AG08395 (cell line): ENCODE measurements around the gene RELN.
"Not testable (repeated sequence)": the region's sequence is repeated elsewhere in the genome, so short reads cannot be mapped to it uniquely, and the experiment has no call there.

ENCODE experiments used
- DNase-seq: peaks from one replicate; pipeline ENCODE4 v3.0.0; 2012; ENCODE audit warnings: mixed read lengths, low spot score

RELN gene

GRCh38 chr7:103784646-103785286 is 204.7 kb downstream of the RELN start:
- DNase-seq = no peak

GRCh38 chr7:103781409-103781808 is 208.0 kb downstream of the RELN start:
- no peak for DNase-seq

DNA sequence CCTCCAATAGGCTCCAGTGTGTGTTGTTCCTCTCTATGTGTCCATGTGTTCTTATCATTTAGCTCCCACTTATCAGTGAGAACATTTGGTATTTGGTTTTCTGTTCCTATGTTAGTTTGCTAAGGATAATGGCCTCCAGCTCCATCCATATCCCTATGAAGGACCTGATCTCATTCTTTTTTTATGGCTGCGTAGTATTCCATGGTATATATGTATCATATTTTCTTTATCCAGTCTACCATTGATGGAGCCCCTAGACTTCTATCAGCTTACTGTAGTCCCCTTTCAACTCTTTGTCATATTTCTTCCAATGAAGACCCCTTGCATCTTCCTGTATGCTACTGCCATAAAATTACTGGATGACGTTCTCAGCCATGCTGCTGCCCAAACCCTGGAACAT is 208.9 kb downstream of the RELN start:
- not testable (repeated sequence) for DNase-seq

DNA sequence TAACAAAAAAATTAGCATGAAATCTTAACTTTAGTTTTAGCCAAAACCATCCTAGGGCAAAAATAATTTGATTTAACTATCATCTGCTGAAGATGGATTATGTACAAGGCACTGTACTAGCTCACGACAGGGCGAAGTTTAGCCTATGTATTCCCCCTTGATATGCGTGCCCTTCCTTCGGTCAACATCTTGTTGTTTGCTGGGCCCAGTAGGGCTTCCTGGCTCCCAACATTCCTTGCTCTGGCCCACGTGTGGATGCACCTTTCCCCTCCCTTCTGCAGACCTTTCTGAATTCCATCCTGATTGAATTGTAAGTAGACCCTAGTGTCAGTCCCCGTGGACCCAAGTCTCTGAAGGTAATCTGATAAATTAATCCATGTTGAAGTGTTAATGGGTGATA is 212.0 kb downstream of the RELN start:
- no peak for DNase-seq

DNA sequence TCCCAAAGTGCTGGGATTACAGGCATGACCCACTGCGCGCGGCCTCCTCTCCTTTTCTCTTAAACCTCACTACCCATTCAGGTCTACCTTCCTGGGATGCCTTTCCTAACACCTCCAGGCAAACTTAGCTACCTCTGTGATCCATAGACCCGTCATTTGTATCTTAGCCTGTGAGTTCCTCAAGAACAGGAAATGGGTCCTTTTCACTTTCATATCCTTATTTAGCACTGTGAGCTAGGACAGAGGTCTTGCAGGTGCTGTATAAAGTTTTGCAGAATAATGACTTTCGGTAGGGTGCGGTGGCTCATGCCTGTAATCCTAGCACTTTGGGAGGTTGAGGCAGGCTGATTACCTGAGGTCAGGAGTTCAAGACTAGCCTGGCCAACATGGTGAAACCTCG is 215.7 kb downstream of the RELN start:
- DNase-seq = no peak

GRCh38 chr7:103772171-103772773 is 217.2 kb downstream of the RELN start:
- DNase-seq = no peak

DNA sequence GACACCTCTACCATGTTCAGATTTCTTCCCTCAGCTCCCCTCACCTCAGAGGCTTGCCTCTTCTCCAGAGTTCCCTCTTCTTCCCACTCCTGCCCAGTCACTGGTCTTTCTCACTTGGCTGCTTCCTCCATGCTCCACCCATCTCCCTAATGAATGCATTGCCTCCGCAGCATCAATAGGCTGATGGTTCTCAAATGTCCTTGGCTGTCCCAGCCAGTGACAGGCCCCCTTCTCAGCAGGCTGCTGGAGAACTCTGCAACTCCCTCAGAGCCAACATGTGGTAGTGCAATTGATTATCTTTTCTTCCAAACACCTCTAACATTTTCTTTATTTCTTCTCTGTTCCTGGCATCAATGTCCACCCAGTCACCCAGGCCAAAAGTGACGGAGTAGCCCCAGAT is 218.2 kb downstream of the RELN start:
- DNase-seq = no peak

GRCh38 chr7:103766660-103767059 is 222.8 kb downstream of the RELN start:
- no peak for DNase-seq

DNA sequence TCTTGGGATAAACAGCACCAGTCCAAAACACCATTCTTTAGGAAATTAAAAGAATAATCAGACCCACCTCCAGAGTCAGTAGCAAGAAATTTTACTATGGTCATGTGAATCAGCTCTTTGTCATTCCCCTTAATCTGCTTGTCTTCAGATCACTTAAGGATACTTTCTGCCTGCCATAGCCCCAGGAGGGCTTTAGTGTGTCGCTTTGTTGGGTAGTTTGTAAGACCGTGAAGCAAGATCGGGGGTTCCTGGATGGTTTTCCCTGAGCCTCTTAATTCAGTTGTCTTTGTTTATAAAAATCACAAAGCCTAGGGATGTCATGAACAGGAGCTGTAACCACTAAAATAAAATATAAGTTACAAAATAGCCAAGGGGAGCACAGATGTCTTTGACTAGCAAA is 223.6 kb downstream of the RELN start:
- DNase-seq = no peak

DNA sequence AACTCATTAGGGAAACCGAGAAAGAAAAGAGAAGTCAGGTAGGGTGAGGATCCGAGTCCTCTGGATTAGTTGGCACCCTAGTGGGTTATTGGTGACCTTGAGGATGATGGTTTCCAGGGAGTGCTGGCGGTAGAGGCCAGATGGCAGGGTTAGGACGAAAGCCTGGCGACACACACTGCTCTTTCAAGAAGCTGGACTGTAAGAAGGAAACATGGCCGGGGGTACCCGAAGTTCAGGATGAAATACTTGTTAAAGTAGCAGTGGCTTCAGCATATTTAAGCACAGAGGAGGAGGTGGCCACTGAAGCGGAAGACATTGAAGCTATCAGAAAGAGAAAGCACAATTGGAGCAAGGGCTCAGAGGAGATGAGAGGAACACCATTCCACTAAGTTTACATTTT is 224.6 kb downstream of the RELN start:
- no peak for DNase-seq

GRCh38 chr7:103762877-103763276 is 226.6 kb downstream of the RELN start:
- DNase-seq = no peak

DNA sequence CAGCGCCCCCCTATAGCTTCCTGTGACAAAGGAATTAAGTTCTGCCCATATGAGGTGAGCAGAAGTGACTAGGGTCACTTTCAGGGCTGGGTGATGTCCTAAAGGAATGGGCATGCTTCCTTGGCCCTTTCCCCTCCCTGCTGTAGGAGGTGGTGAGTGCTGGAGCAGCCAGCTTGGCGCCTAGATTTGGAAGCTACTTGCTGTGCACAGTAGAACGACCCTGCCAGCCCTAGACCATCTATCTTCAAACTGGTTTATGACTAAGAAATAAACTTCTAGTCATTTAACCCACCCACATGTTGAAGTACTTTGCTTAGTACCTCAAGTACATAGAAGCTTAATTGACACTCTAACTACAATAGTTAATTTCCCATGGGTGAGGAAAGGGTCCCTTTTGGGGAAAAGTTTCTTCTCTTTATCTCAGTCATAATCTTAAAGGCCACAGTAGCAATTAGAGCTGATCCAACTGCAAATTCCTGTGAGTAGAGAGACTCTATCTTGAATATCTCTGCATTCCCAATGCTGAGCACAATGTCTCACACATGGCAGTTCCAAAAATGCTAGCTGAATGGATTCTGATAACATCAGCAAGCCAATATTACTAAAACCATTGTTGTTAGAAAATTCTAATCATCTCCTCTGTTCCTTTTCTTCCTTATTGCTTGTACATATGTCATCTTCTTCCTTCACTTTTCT is 227.2 kb downstream of the RELN start:
- no peak for DNase-seq

DNA sequence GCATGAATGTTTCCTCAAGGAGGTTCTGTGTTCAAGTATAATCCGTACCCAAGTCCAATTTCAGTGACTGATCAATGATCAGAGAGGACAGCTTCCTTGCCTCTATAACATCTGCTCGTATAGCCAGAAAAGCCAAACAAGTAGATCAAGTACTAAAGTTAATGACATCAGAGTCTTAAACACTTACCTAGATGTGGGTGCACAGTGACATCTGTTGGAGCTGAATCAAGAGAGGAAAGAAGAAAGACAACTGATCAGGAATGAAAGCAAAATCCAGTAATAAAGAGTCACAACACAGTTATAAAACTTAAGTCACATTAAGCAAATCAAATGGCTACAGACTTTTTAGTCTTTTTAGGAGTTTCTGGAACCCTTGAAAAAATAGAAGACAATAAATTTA is 236.5 kb downstream of the RELN start:
- DNase-seq = no peak

GRCh38 chr7:103751311-103751880 is 238.1 kb downstream of the RELN start:
- no peak for DNase-seq

GRCh38 chr7:103748680-103749079 is 240.8 kb downstream of the RELN start:
- DNase-seq = no peak

- DNase-seq = no peak
Observed at GRCh38 chr7:103735377-103735776, 254.1 kb downstream of the RELN start.

DNA sequence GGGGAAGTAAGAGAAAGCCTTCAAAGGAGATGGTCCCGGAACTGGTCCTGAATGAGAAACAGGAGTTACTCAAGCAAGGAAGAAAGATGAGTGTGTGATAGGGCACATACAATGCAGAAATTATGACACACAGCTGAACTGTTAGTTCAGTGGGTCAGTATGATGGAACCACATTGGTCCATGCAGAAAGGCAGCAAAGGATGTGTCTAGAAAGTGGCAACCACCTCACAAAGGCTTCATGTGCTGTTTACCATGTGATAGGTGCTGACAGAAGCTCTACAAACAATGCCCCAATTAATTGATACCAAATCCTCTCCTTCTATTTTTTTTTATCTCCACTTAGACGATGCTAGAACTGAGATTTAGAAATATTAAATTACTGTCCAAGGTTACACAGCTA is 258.3 kb downstream of the RELN start:
- no peak for DNase-seq

DNA sequence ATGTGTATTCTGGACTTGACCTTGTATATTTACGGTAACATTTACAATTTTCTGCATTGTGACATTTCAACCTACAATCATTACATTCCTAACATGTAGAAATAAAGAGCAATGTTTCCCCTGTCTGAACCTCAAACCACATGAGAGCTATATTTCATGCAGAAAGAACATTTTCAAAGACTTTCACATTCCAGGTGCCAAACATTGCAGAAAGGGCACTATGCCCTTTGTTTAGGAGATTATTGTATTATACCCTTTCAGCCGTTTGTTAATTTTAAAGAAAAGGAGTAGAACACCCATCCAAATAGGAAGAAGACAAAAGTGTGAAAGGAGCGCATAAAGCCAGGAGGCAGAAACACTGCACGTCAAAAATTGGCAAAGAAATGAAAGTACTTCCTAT is 260.4 kb downstream of the RELN start:
- no peak for DNase-seq

DNA sequence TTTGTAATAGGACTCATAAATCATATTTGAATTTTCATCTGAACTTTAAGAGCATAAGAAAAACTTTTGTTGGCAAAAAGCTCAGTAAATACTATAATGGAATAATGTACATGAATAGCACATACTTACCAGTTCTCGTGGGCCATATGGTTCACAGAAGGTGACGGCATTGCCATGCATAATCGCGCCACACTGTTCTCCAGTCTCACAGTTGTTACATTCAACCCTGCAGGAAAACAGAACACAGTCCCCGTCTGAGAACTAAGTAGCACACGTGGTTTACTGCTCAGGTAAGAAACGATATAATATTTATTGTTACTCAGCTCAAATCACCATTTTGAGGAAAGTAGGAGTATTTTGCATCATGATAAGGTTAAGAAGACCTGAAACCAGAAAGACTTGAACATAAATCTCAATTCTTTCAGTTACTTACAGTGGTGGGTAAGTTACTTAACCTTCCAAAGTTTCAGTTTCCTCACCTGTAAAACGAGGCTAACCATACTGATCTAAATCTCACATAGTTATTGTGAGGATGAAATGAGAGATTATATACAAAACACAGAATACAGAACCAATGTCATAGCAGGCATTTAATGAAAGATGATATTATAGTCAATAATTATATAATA is 261.4 kb downstream of the RELN start:
- DNase-seq = no peak

- no peak for DNase-seq
Observed at GRCh38 chr7:103719070-103719469, 270.4 kb downstream of the RELN start.

DNA sequence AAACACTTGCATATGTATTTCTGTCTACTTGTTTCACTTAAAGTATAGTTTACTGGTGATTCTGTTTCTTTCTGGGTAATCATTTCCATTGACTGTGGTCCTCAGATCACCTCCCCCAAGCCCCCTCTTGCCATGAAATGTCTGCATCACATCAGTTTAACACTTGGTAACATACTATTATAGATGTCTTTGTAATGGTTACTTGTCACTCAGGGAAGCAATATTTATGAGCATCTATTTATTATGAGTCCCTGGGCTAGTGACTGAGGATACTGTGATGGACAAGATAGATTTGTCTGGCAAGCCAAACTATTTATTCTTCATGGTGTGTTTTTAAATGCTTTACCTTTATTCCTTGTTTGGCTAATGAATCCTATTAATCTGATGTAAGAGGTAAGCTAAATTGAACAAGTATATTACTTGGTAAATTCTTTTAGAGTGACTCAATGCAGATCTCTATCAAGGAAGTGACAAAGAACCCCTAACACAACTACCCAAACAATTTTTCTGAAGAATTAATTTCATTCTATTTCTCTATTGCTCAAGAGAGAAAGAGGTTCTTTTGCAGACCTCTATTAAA is 270.9 kb downstream of the RELN start:
- DNase-seq = no peak

DNA sequence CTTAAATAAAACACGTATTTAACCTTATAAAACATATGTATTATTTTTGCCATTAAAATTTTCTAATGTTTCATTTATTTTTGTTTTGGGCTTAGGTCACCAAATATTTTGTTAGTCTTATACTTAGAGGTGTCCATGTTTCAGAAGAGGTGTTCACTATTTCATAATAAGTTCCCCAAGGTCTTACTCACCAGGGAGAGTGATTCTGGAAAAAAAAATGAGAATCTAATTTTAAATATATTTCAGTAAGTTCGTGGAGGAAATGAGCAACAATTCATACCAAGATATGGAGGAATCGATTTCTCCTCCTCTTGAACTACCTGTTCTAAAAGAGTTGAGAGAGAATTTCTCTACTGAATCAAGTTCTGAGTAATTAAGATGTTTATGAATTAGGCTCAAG is 271.9 kb downstream of the RELN start:
- DNase-seq = no peak
